WTC11 (cell line): ENCODE data around the gene DCAF5.

Experiments used
- CREM ChIP-seq: sonication (generic); formaldehyde crosslinking; IDR thresholded peaks from 2 replicates; pipeline ENCODE4 v1.8.1; 2022; ENCODE audit warnings: mild to moderate bottlenecking, missing genetic modification reagents, moderate library complexity
- FOXK1 ChIP-seq: sonication (generic); formaldehyde crosslinking; IDR thresholded peaks from 2 replicates; pipeline ENCODE4 v1.8.0; 2022; ENCODE audit warnings: mild to moderate bottlenecking, moderate library complexity, missing genetic modification reagents
- OVOL2 ChIP-seq: fragments of 250-450 bp; sonication (Bioruptor Pico); IDR thresholded peaks from 2 replicates; pipeline ENCODE4 v1.9.0; 2021; ENCODE audit warnings: mild to moderate bottlenecking, borderline replicate concordance
- PRRX2 ChIP-seq: fragments of 250-450 bp; sonication (Bioruptor Pico); IDR thresholded peaks from 2 replicates; pipeline ENCODE4 v1.8.0; 2021; ENCODE audit warnings: mild to moderate bottlenecking
- SP1 ChIP-seq: sonication (generic); formaldehyde crosslinking; conservative IDR thresholded peaks from 2 replicates; pipeline ENCODE4 v1.8.1; 2022; ENCODE audit warnings: missing genetic modification reagents
- TP53 ChIP-seq: sonication (generic); formaldehyde crosslinking; IDR thresholded peaks from 2 replicates; pipeline ENCODE4 v1.8.1; 2023; ENCODE audit warnings: mild to moderate bottlenecking, missing genetic modification reagents
- ZBTB21 ChIP-seq: sonication (generic); formaldehyde crosslinking; IDR thresholded peaks from 2 replicates; pipeline ENCODE4 v1.8.1; 2023; ENCODE audit warnings: mild to moderate bottlenecking, missing genetic modification reagents, borderline replicate concordance
- ZNF232 ChIP-seq: sonication (generic); formaldehyde crosslinking; IDR thresholded peaks from 2 replicates; pipeline ENCODE4 v1.8.0; 2022; ENCODE audit warnings: mild to moderate bottlenecking, missing genetic modification reagents
- TF ChIP-seq, protein P1 (sequence below): fragments of 200-600 bp; IDR thresholded peaks from 2 replicates; pipeline ENCODE4 v1.8.0; 2022; ENCODE audit warnings: antibody characterized with exemption
- TF ChIP-seq, protein P2 (sequence below): sonication (generic); formaldehyde crosslinking; IDR thresholded peaks from 2 replicates; pipeline ENCODE4 v1.8.1; 2022; ENCODE audit warnings: missing genetic modification reagents, borderline replicate concordance
- TF ChIP-seq, protein P3 (sequence below): sonication (generic); formaldehyde crosslinking; conservative IDR thresholded peaks from 2 replicates; pipeline ENCODE4 v1.8.1; 2022; ENCODE audit warnings: mild to moderate bottlenecking, missing genetic modification reagents
- TF ChIP-seq, protein P4 (sequence below): sonication (generic); formaldehyde crosslinking; IDR thresholded peaks from 2 replicates; pipeline ENCODE4 v1.8.1; 2023; ENCODE audit warnings: mild to moderate bottlenecking, missing genetic modification reagents, borderline replicate concordance
- TF ChIP-seq, protein P5 (sequence below): sonication (generic); formaldehyde crosslinking; IDR thresholded peaks from 2 replicates; pipeline ENCODE4 v1.8.0; 2022; ENCODE audit warnings: mild to moderate bottlenecking, missing genetic modification reagents
- TF ChIP-seq, protein P6 (sequence below): sonication (generic); formaldehyde crosslinking; IDR thresholded peaks from 2 replicates; pipeline ENCODE4 v1.8.0; 2022; ENCODE audit warnings: mild to moderate bottlenecking, missing genetic modification reagents

DNA sequence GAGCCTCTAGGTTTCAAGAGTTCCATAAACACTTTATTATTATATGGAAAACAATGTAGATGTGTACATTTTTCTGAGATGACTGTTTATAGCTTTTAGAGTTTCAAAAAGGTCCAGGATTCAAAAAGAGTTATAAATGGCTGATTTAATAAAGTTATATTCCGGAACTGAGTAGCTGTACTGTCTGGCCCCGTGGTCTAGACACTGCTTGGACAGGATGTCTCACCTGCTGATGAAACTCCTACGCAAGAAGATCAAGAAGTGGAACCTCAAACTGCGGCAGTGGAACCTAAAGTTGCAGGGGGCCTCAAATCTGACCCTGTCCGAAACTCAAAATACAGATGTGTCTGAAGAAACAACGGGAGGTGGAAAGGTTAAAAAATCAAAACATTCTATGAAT, 69.7 kb downstream of the DCAF5 start:
- TF ChIP-seq FOXK1 (no peak), OVOL2 (no peak), CREM (CRISPR knock-in tag) (no peak), ZNF232 (CRISPR knock-in tag) (no peak), PRRX2 (no peak), ZBTB21 (CRISPR knock-in tag) (no peak), SP1 (CRISPR knock-in tag) (no peak), TP53 (no peak)
- TF ChIP-seq, protein P1, sequence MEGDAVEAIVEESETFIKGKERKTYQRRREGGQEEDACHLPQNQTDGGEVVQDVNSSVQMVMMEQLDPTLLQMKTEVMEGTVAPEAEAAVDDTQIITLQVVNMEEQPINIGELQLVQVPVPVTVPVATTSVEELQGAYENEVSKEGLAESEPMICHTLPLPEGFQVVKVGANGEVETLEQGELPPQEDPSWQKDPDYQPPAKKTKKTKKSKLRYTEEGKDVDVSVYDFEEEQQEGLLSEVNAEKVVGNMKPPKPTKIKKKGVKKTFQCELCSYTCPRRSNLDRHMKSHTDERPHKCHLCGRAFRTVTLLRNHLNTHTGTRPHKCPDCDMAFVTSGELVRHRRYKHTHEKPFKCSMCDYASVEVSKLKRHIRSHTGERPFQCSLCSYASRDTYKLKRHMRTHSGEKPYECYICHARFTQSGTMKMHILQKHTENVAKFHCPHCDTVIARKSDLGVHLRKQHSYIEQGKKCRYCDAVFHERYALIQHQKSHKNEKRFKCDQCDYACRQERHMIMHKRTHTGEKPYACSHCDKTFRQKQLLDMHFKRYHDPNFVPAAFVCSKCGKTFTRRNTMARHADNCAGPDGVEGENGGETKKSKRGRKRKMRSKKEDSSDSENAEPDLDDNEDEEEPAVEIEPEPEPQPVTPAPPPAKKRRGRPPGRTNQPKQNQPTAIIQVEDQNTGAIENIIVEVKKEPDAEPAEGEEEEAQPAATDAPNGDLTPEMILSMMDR: no peak
- TF ChIP-seq, protein P2, sequence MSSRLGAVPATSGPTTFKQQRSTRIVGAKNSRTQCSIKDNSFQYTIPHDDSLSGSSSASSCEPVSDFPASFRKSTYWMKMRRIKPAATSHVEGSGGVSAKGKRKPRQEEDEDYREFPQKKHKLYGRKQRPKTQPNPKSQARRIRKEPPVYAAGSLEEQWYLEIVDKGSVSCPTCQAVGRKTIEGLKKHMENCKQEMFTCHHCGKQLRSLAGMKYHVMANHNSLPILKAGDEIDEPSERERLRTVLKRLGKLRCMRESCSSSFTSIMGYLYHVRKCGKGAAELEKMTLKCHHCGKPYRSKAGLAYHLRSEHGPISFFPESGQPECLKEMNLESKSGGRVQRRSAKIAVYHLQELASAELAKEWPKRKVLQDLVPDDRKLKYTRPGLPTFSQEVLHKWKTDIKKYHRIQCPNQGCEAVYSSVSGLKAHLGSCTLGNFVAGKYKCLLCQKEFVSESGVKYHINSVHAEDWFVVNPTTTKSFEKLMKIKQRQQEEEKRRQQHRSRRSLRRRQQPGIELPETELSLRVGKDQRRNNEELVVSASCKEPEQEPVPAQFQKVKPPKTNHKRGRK (CRISPR knock-in tag): no peak
- TF ChIP-seq, protein P3, sequence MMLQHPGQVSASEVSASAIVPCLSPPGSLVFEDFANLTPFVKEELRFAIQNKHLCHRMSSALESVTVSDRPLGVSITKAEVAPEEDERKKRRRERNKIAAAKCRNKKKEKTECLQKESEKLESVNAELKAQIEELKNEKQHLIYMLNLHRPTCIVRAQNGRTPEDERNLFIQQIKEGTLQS (CRISPR knock-in tag): no peak
- TF ChIP-seq, protein P4, sequence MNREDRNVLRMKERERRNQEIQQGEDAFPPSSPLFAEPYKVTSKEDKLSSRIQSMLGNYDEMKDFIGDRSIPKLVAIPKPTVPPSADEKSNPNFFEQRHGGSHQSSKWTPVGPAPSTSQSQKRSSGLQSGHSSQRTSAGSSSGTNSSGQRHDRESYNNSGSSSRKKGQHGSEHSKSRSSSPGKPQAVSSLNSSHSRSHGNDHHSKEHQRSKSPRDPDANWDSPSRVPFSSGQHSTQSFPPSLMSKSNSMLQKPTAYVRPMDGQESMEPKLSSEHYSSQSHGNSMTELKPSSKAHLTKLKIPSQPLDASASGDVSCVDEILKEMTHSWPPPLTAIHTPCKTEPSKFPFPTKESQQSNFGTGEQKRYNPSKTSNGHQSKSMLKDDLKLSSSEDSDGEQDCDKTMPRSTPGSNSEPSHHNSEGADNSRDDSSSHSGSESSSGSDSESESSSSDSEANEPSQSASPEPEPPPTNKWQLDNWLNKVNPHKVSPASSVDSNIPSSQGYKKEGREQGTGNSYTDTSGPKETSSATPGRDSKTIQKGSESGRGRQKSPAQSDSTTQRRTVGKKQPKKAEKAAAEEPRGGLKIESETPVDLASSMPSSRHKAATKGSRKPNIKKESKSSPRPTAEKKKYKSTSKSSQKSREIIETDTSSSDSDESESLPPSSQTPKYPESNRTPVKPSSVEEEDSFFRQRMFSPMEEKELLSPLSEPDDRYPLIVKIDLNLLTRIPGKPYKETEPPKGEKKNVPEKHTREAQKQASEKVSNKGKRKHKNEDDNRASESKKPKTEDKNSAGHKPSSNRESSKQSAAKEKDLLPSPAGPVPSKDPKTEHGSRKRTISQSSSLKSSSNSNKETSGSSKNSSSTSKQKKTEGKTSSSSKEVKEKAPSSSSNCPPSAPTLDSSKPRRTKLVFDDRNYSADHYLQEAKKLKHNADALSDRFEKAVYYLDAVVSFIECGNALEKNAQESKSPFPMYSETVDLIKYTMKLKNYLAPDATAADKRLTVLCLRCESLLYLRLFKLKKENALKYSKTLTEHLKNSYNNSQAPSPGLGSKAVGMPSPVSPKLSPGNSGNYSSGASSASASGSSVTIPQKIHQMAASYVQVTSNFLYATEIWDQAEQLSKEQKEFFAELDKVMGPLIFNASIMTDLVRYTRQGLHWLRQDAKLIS (CRISPR knock-in tag): no peak
- TF ChIP-seq, protein P5, sequence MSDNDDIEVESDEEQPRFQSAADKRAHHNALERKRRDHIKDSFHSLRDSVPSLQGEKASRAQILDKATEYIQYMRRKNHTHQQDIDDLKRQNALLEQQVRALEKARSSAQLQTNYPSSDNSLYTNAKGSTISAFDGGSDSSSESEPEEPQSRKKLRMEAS (CRISPR knock-in tag): no peak
- TF ChIP-seq, protein P6, sequence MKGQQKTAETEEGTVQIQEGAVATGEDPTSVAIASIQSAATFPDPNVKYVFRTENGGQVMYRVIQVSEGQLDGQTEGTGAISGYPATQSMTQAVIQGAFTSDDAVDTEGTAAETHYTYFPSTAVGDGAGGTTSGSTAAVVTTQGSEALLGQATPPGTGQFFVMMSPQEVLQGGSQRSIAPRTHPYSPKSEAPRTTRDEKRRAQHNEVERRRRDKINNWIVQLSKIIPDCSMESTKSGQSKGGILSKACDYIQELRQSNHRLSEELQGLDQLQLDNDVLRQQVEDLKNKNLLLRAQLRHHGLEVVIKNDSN (CRISPR knock-in tag): no peak
